Fibroblast of skin of left quadriceps (primary cell): ENCODE data around the gene PPM1L.

Experiments
- DNase-seq, 2 experiments: peaks; one replicate each; pipeline ENCODE4 v3.0.0-alpha.2; 2013; ENCODE audit warnings: low read depth in 2 of 2

Gene PPM1L

DNA sequence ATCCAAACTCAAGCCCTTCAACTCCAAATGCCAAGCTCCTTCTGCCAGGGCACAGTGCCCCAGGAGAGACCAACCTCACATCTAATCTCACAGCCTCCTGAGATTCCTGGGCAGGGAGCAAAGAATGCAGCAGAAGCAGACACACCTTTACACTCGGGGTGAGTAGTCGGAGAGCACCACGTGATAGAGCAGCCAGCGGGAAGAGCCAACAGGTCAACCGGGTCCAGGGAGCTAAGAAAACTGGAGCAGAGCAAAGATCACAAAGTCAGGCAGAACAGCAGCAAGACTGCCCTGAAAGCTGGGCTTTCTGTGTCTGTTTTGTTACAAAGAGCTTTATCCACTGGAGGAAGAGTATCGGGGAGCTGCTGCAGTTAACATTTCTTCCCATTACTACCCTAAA lies 345.0 kb downstream of the PPM1L start:
- no peak for DNase-seq

DNA sequence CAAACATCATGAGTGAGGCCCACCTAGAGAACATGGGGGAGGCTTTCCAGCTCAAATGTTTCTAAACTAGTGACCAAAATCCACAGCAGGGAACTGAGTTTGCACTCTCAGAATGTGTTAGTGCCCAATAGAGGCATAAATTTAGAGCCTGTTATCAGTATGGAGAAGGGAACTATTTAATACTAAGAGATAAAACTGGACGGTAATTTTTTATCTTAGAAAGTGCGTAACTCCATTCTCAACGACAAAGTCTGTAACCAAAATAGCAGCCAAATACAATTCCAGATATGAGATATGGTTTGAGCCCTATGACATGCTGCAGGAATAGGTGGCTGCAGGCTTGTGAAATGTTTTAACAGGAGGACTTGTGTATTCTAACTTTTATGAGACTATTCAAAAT lies 345.6 kb downstream of the PPM1L start:
- no peak for DNase-seq

DNA sequence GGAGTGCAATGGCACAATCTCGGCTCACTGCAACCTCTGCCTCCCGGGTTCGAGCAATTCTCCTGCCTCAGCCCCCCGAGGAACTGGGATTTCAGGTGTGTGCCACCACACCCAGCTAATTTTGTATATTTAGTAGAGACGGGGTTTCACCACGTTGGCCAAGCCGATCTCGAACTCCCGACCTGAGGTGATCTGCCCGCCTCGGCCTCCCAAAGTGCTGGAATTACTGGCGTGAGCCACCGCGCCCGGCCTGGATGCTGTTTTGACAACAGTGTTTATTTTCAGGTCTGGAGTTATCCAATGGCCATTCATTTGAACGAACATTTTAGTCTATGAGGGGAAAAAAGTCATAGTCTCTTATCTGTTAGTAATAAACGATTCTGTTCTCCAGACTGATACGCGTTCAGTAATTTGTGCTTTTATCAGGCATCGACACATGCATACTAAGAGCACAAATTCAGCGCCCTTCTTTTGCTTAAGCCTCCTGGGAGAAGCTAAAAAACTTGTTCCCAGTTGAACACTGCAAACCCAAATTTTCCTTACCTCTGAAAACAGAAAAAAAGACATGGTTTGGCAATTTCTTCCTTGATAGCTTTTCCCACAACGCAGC lies 347.9 kb downstream of the PPM1L start:
- DNase-seq, result no peak

DNA sequence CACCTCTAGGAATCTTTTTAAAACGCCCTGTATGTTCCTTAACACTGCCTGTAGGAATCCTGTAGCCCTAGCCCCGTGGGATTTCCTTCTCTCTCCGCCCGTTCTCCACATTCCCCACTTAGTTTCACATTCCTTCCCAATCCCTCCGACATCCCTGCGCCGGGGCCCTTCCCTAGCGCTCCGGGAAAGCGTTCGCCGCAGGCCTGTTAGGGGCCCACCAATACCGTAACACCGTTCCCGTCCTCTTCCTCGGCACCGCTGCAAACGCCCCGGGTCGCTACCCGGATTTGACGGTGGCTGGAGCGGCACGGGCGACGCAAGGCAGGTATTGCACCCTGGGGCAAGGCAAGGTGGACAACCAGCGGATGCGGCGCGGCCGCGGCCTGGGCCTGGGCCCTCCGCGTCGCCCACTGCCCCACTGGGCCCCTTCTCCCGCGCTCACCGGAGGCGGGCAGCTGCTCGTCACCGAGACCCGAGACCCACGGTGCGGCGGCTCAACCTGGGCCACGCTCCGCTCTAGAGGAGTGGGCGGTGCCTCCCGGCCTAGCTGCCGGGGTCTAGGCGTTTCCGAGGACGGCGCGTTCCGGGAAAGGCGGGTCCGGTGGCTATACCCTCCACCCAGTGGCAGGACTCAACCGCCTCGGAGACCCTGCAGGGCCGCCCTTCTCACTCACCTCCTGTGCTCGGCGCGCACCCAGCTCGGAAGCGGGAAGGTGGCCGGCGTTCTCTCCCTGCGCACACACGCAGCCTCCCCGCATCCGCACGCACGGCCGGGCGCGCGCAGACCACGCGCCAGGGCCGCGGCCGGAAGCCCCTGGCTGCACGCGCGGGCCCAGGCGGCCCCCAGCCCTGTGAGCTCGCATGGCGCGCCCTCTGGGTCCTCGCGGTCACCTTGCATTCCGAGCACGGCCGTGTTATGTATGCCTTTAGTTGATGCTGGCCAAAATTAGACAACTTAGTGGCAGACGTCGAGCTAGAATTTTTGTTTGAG lies 348.8 kb downstream of the PPM1L start, which contains the start of gene B3GALNT1:
B3GALNT1 (minus strand) TSS at position 789 of the 991 bp plus-strand sequence. CDS start 18,595 bp downstream, outside the sequence.
- peak; percentile 55 to 57 for DNase-seq

DNA sequence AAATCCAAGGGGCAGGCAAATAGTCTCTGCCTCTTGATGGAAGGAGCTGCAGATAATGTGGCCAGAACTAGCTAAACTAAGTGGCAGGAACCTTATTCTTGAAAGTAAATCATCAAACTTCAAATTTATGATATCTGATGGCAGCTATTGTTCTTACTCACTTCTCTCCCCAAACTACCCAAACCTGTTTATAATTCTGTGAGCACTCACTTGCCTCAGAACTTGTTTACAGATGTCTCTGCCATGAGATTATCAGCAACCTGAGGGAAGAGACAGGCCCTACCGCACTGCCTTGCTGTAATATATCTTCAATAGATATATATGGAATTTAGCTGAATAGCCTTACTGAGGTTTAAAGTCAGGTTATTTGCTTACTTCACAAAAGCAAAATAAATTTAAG lies 351.3 kb downstream of the PPM1L start:
- DNase-seq, result no peak

DNA sequence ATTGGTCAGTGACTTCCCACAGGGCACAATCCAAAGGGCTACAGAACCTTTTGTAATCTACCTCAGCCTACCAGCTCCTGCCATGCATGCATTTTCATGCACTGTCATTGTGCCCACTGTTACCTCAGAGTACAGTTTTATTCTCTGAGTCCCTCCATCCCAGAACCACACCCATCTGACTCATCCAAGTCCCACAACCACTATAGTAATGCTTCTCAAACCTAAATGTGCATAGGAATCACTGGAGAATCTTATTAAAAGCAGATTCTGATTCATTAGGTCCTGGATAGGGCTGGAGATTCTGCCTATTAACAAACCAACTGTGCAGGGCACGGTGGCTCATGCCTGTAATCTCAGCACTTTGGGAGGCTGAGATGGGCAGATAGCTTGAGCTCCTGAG lies 352.8 kb downstream of the PPM1L start:
- DNase-seq, result peak in 1 of 2 experiments; percentile 8

DNA sequence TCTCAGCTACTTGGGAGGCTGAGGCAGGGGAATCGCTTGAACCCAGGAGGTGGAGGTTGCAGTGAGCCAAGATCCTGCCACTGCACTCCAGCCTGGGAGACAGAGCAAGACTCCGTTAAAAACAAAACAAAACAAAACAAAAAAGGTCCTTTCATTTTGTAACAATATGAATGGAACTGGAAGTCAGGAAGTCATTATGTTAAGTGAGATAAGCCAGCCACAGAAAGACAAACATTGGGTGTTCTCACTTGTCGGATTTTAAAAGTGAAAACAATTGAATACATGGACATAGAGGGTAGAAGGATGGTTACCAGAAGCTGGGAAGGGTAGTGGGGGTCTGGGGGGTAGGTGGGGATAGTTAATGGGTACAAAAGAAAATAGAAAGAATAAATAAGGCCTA lies 361.6 kb downstream of the PPM1L start:
- DNase-seq, result no peak

DNA sequence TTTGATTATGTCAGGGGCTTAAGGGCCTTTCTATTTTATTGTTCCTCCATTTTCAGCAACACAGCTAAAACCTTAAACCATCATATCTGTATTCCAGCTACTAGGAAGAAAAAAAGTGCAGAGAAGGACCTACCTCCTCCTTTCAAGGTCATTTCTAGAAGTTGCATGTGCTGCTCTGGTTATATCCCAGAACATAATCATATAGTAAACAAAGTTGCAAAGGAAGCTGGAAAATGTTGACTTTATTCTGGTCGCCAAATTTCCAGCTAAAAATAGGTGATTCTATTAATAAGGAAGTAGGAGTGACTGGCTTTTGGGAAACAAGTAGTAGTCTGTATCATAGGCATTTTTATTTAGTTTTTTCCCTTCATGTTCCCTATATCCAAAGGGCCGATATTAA lies 370.5 kb downstream of the PPM1L start:
- no peak for DNase-seq
